Skeletal muscle tissue (tissue), 4 donors: ENCODE data around the gene ART5. TPM values are rescaled to one million over a fixed set of nuclear protein-coding genes. Genes with fewer than 3 reads are reported as not detected.
A peak's percentile ranks its signal among the peaks of the same experiment; 100 is the strongest.

Experiments
- H3K27ac ChIP-seq: one replicate; pipeline ENCODE4 v1.7.0; 2013; ENCODE audit warnings: mild to moderate bottlenecking, low read depth, low read length, inconsistent platforms
- H3K27me3 ChIP-seq, 3 donors: one replicate each; pipeline ENCODE4 v1.7.0; 2013; ENCODE audit warnings: low read length in 3 of 3; ENCODE audit not compliant: control insufficient read depth in 3 of 3, insufficient read depth in 3 of 3
- H3K36me3 ChIP-seq, 3 donors: one replicate each; pipeline ENCODE4 v1.7.0; 2013; ENCODE audit warnings: low read length in 3 of 3; ENCODE audit not compliant: control insufficient read depth in 3 of 3, insufficient read depth in 3 of 3
- H3K4me1 ChIP-seq, 3 donors: one replicate each; pipeline ENCODE4 v1.7.0; 2013; ENCODE audit warnings: low read length in 3 of 3, mild to moderate bottlenecking in 3 of 3; ENCODE audit not compliant: control insufficient read depth in 3 of 3, insufficient read depth in 3 of 3
- H3K4me3 ChIP-seq, 3 donors: one replicate each; pipeline ENCODE4 v1.7.0; 2013; ENCODE audit warnings: low read length in 3 of 3
- H3K9ac ChIP-seq, 3 donors: one replicate each; pipeline ENCODE4 v1.7.0; 2013; ENCODE audit warnings: low read length in 3 of 3, mild to moderate bottlenecking in 3 of 3, moderate library complexity in 2 of 3, low read depth in 1 of 3
- H3K9me3 ChIP-seq, 3 donors: one replicate each; pipeline ENCODE4 v1.7.0; 2013; ENCODE audit warnings: low read length in 3 of 3; ENCODE audit not compliant: control insufficient read depth in 3 of 3
- total RNA-seq: library from RNA; depleted of rRNA; stranded (reverse); fragments of >200 nt; gene quantifications from one replicate; pipeline ENCODE4 v1.2.3, GENCODE V29; 2014
- donor health status: Osteomylitis.

ART5 gene
- total RNA-seq, 1 donor from 2014 or later = 0.52 TPM

DNA sequence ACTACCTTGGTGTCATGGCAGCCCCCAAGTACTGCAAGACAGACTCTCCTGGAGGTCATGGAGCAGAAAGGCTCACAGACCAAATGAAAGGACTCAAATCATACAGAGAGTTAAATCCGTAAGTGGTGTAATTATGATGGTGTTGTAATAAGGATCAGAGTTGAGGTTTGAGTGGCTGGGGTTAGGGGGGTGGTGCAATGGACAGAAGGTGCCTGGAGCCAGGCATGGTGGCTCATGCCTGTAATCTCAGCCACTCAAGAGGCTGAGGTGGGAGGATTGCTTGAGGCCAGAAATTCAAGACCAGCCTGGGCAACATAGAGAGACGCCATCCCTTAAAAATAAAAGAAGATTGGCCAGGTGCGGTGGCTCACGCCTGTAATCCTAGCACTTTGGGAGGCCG is 18.7 kb downstream of the ART5 start:
- no peaks in the 10 kb centered on the region for H3K27me3 ChIP-seq
- no peak overlapping the region for H3K4me3 ChIP-seq
- no peak overlapping the region for H3K9ac ChIP-seq
- H3K4me1 ChIP-seq = no peaks in the 10 kb centered on the region
- no peak overlapping the region for H3K27ac ChIP-seq
- H3K9me3 ChIP-seq = no peaks in the 10 kb centered on the region
- no peaks in the 10 kb centered on the region for H3K36me3 ChIP-seq

DNA sequence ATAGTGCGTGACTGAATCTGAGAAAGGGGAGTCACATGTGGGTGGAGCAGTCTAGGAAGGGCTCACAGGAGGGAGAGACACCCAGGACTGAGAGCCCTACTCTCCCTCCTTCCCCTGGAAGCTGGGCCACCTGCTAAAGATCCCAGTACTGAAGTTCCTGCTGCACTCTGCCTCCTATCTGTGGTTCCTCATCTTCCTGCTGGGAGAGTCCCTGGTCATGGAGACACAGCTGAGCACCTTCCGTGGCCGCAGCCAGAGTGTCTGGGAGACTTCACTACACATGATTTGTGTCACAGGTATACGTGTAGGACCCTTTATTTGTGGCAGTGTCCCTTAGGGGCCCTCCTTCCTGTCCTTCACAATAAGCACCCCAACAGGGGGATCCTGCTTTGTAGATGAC is 19.3 kb downstream of the ART5 start:
- H3K36me3 ChIP-seq = no peaks in the 10 kb centered on the region
- H3K9ac ChIP-seq = no peak overlapping the region
- no peaks in the 10 kb centered on the region for H3K9me3 ChIP-seq
- H3K4me1 ChIP-seq = no peaks in the 10 kb centered on the region
- no peak overlapping the region for H3K27ac ChIP-seq
- no peaks in the 10 kb centered on the region for H3K27me3 ChIP-seq
- no peak overlapping the region for H3K4me3 ChIP-seq

DNA sequence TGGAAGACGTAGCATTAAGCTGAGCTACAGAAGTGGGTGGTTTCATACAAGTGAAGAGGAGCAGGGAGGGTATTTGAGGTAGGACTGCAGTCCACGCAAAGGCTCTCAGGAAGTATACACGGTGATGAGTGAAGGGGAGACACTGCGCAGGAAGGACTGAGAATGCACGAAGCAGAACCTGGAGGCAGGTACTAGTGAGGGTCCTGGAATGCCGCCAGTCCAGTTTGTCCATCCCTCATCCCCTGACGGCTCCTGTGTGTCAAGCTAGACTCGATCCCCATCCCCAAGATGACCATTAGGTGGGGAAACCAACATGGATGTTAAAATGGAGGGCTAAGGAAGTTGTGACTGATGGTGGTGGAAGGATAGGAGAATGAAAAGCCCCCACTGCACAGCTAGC is 23.8 kb downstream of the ART5 start:
- no peak overlapping the region for H3K4me3 ChIP-seq
- no peaks in the 10 kb centered on the region for H3K9me3 ChIP-seq
- no peak overlapping the region for H3K9ac ChIP-seq
- H3K36me3 ChIP-seq = no peaks in the 10 kb centered on the region
- H3K4me1 ChIP-seq = peaks cover 17 to 30% (median 21%) of the 10 kb centered on the region in 3 donors
- no peaks in the 10 kb centered on the region for H3K27me3 ChIP-seq
- H3K27ac ChIP-seq = no peak overlapping the region

DNA sequence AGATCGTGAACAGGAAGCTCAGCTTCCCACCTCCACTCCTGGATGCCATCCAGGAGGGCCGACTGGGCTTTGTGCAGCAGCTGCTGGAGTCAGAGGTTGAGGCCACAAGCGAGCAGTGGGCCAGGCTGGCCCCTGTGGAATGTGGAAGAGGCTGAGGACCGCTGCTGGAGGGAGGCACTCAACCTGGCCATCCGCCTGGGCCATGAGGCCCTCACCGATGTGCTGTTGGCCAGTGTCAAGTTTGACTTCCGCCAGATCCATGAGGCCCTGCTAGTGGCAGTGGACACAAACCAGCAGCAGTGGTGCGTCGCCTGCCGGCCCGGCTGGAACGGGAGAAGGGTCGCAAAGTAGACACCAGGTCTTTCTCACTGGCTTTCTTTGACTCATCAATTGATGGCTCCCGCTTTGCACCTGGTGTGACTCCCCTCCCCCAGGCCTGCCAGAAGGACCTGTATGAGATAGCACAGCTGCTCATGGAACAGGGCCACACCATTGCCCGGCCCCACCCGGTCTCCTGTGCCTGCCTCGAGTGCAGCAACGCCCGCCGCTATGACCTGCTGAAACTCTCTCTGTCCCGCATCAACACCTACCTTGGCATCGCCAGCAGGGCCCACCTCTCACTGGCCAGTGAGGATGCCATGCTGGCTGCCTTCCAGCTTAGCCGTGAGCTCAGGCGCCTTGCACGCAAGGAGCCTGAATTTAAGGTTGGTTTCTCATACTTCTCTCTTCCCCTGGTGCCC is 24.9 kb downstream of the ART5 start:
- no peak overlapping the region for H3K27ac ChIP-seq
- H3K27me3 ChIP-seq = no peaks in the 10 kb centered on the region
- H3K36me3 ChIP-seq = no peaks in the 10 kb centered on the region
- no peak overlapping the region for H3K4me3 ChIP-seq
- peaks cover 0 to 3% (median 0%) of the 10 kb centered on the region in 3 donors for H3K9me3 ChIP-seq
- peak overlapping the region in 1 of 3 donors; percentile 33 for H3K9ac ChIP-seq
- peaks cover 17 to 30% (median 21%) of the 10 kb centered on the region in 3 donors for H3K4me1 ChIP-seq

DNA sequence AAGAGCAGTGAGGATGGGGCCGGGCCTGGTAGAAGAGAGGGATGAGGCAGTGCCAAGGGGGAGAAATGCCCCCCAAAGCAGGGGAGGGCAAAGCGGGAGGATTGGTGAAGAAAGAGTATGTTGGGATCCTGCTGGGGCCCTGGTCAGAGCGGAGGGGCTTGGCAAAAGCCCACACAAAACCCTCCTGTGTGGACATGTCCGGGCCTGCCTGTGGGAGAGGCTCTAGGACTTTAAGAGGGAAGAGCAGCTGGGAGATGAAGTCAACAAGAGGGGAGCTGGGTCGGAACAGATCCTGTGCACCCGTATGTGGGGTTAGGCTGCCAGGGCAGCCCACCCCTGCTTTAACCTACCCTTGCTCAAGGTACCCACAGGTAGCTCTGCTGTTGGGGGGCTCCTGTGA is 25.8 kb downstream of the ART5 start:
- Histone ChIP-seq H3K27me3 (no peaks in the 10 kb centered on the region), H3K9me3 (peaks cover 0 to 3% (median 0%) of the 10 kb centered on the region in 3 donors), H3K4me1 (peaks cover 17 to 30% (median 21%) of the 10 kb centered on the region in 3 donors), H3K9ac (no peak overlapping the region), H3K27ac (no peak overlapping the region), H3K36me3 (no peaks in the 10 kb centered on the region), H3K4me3 (no peak overlapping the region)

DNA sequence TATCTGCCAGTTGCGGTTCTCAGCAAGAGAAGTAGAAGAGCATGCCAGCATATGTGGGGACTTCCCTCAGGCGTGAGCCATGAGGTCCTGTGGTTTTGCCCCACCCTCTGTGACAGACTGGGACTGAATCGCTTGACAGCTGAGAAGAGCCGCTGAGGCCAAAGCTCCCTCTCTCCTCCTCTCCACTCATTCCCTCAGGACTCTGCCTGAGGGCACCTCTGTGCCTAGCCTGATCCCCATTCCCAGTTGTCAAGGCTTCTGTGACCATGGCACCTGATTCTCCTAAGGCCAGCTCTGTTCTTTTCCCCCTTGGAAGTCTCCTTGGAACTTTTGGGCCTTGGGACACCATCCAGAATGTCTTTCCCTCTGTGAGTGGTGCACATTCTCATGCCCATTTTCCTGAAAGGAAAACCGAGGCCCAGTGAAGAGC is 27.0 kb downstream of the ART5 start:
- H3K36me3 ChIP-seq = no peaks in the 10 kb centered on the region
- H3K27ac ChIP-seq = peak overlapping the region; percentile 92
- peaks cover 0 to 3% (median 0%) of the 10 kb centered on the region in 3 donors for H3K9me3 ChIP-seq
- no peaks in the 10 kb centered on the region for H3K27me3 ChIP-seq
- peak overlapping the region; percentile 26 to 61 (median 60) for H3K4me3 ChIP-seq
- peaks cover 17 to 30% (median 21%) of the 10 kb centered on the region in 3 donors for H3K4me1 ChIP-seq
- H3K9ac ChIP-seq = peak overlapping the region; percentile 60 to 77 (median 76)

DNA sequence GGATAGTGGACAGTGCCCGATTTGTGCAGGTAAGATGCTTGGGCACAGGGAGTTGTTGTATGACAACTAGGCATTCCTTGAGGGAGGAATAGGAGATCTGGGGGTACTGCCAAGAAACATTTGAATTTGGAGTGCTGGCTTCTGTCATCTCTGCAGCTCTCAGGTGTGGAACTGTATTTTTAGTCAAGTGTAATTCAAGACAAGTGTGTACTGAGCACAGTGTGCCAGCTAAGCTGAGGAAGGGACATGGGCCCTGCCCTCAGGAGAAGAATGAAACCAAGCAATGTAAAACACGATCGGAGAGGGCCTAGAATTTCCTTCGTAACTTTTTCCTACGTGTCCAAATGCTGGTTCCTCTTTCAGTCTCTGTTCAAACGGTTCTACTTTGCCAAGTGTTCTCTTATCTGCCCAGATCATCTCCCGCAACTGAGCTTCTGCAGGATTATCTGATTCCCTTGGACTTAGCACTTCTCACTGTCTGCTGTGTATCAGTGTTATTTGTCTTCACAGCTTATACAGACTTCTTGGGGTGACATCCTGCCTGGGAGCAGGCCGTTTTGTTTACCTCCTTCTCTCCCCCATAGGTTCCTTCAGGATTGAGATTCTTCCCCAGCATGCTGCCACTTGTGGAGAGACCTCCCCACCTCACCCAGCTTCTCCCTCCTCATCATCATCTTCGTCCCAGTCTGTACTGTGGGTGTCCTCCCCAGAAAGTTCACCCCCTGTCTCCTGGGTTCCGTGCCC is 27.6 kb downstream of the ART5 start:
- Histone ChIP-seq H3K27ac (peak overlapping the region; percentile 92), H3K4me1 (peaks cover 17 to 30% (median 21%) of the 10 kb centered on the region in 3 donors), H3K27me3 (no peaks in the 10 kb centered on the region), H3K4me3 (peak overlapping the region; percentile 26 to 61 (median 60)), H3K9ac (peak overlapping the region; percentile 60 to 77 (median 76)), H3K9me3 (peaks cover 0 to 3% (median 0%) of the 10 kb centered on the region in 3 donors), H3K36me3 (no peaks in the 10 kb centered on the region)

DNA sequence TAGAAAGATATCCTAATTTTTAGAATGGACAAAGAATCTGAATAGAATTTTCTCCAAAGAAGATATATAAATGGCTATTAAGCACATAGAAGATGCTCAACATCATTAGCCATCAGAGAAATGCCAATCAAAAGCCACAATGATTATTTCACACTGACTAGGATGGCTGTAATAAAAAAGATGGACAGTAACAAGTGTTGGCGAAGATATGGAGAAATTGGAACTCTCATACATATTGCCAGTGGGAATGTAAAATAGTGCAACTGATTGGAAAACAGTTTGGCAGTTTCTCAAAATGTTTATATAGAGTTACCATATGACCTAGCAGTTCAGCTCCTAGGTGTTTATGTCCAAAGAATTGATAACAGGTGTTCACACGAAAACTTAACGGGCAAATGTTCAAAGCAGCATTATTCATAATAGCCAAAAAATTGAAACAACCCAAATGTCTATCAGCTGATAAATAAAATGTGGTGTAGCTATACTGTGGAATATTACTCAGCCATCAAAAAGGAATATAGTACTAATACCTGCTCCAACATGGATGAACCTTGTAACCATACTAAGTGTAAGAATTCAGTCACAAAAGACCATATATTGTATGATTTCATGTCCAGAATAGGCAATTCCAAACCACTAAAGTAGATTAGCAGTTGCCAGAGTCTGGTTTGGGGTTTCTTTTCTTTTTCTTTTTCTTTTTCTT is 29.7 kb downstream of the ART5 start:
- H3K9ac ChIP-seq = no peak overlapping the region
- no peak overlapping the region for H3K4me3 ChIP-seq
- H3K36me3 ChIP-seq = no peaks in the 10 kb centered on the region
- H3K27ac ChIP-seq = no peak overlapping the region
- no peaks in the 10 kb centered on the region for H3K27me3 ChIP-seq
- peaks cover 0 to 3% (median 0%) of the 10 kb centered on the region in 3 donors for H3K9me3 ChIP-seq
- peaks cover 17 to 30% (median 21%) of the 10 kb centered on the region in 3 donors for H3K4me1 ChIP-seq

DNA sequence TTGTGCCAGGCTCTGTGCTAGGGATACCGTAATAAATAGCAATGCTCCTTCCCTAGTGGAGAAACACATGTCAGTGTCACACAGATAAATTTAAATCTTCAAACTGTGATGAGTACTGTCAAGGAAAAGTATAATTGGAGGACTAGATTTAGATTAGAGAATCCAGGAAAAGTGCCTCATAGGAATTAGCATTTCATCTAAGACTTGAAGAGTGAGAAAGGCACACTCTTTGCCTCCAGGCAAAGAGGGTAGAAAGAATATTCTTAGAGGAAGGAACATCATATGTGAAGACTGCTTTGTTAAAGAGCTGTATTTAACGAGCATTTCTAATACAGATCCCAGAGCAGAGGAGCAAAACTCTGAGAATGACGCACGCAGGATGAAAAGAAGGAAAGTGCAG is 30.9 kb downstream of the ART5 start:
- Histone ChIP-seq H3K9me3 (peaks cover 0 to 3% (median 0%) of the 10 kb centered on the region in 3 donors), H3K9ac (no peak overlapping the region), H3K4me3 (no peak overlapping the region), H3K4me1 (peaks cover 13 to 24% (median 17%) of the 10 kb centered on the region in 3 donors), H3K27me3 (no peaks in the 10 kb centered on the region), H3K36me3 (no peaks in the 10 kb centered on the region), H3K27ac (no peak overlapping the region)
